Stimulated activated CD8-positive, alpha-beta memory T cell treated with anti-CD3 and anti-CD28 coated beads, Interleukin-7, amount 100 ng/mL, for 4 hours (primary cell): Measurements from ENCODE around the gene PRKAA2.

ENCODE experiments used
- DNase-seq, 2 donors: peaks; one replicate each; pipeline ENCODE4 v3.0.0-alpha.2; 2020; ENCODE audit warnings: low read depth in 2 of 2

The PRKAA2 gene

GRCh38 chr1:56654126-56654923, 9.2 kb downstream of the PRKAA2 start:
- no peak for DNase-seq

GRCh38 chr1:56655991-56656613, 11.0 kb downstream of the PRKAA2 start:
- DNase-seq, result no peak

- DNase-seq, result no peak
Observed at GRCh38 chr1:56658254-56658653, 13.1 kb downstream of the PRKAA2 start.

GRCh38 chr1:56660293-56660692, 15.2 kb downstream of the PRKAA2 start:
- no peak for DNase-seq

GRCh38 chr1:56663846-56664245, 18.7 kb downstream of the PRKAA2 start:
- DNase-seq, result no peak

- no peak for DNase-seq
Observed at GRCh38 chr1:56665384-56665783, 20.3 kb downstream of the PRKAA2 start.

- no peak for DNase-seq
Observed at GRCh38 chr1:56666112-56666608, 21.0 kb downstream of the PRKAA2 start.

GRCh38 chr1:56670350-56670749, 25.2 kb downstream of the PRKAA2 start:
- DNase-seq, result no peak

- DNase-seq, result no peak
Observed at GRCh38 chr1:56671085-56671484, 26.0 kb downstream of the PRKAA2 start.

- no peak for DNase-seq
Observed at GRCh38 chr1:56671542-56671941, 26.4 kb downstream of the PRKAA2 start.

- no peak for DNase-seq
Observed at GRCh38 chr1:56672579-56672978, 27.5 kb downstream of the PRKAA2 start.

- DNase-seq, result no peak
Observed at GRCh38 chr1:56675763-56676162, 30.6 kb downstream of the PRKAA2 start.

GRCh38 chr1:56676571-56677035, 31.5 kb downstream of the PRKAA2 start:
- DNase-seq, result no peak

- no peak for DNase-seq
Observed at GRCh38 chr1:56683569-56683968, 38.5 kb downstream of the PRKAA2 start.

GRCh38 chr1:56686169-56686568, 41.1 kb downstream of the PRKAA2 start:
- no peak for DNase-seq

- no peak for DNase-seq
Observed at GRCh38 chr1:56688522-56689026, 43.5 kb downstream of the PRKAA2 start.

- no peak for DNase-seq
Observed at GRCh38 chr1:56696663-56697062, 51.5 kb downstream of the PRKAA2 start.

GRCh38 chr1:56703747-56704146, 58.6 kb downstream of the PRKAA2 start:
- DNase-seq, result no peak

- no peak for DNase-seq
Observed at GRCh38 chr1:56707379-56707778, 62.3 kb downstream of the PRKAA2 start.

GRCh38 chr1:56709269-56709880, 64.3 kb downstream of the PRKAA2 start:
- DNase-seq, result no peak

- DNase-seq, result no peak
Observed at GRCh38 chr1:56709995-56710394, 64.9 kb downstream of the PRKAA2 start.

- DNase-seq, result no peak
Observed at GRCh38 chr1:56710646-56711045, 65.5 kb downstream of the PRKAA2 start.
